ENCODE measurements around the gene ZNF518A. TPM values are rescaled to one million over a fixed set of nuclear protein-coding genes. Genes with fewer than 3 reads are reported as not detected.

The ZNF518A gene
- total and polyA plus RNA-seq, 2 of the 13 experiments (the other 11 are each of a cell fraction or from before 2014, with no cell fraction given), result 21.7 to 37.1 TPM

DNA sequence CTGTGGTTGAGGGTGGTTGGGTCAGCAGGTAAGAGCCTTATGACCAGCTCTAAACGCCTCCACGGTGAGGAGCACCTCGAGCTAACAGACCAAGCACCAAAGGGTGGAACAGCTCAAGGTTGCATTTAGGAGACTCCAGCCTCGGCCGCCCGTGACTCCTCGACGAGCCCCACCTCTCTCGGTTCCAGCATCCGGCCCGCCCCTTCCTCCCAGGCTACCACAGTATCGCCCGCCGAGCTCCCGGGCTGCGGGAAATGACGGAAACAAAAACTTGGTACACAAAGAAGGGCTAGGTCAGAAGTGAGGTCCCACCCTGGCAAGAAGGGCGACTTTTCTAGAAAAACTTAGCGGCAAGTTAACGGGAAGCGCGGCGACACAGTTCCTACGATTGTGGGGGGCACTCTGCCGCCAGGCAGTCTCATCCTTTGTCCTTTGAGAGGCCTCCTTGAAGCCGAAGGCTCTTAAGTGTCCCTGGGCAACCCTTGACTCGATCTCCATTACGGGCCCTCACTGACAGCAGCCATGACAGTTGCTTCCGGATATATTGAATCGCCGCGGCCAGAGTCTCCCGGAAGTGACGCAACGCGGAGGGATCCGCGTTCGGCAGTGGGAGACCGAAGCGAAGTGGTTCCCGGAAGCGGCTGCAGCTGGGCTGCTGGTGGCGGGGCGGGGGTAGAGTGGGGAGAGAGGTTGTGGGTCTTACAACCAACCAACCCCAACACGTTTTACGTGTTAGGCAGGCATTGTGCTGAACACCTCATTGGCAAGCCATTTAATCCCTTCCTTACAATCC, 40.2 kb upstream of the ZNF518A start (continued):
- TF ChIP-seq ZFP1 (CRISPR knock-in tag; IDR thresholded peaks at IDR 0.05) (0 out of 2 replicates have a peak, but pooled peaks have one; percentile 66), ZNF251 (CRISPR knock-in tag; IDR thresholded peaks at IDR 0.05) (no peak), ZNF709 (CRISPR knock-in tag; IDR thresholded peaks at IDR 0.05) (peak; percentile 70), ZNF747 (CRISPR knock-in tag; IDR thresholded peaks at IDR 0.05; ENCODE audit: borderline replicate concordance) (peak; percentile 90; the same call in 1 of the 2 replicates), HNRNPH1 (optimal IDR thresholded peaks at IDR 0.05; ENCODE audit: low read depth, low read length) (peak; percentile 84), CBFB (CRISPR knock-in tag; IDR thresholded peaks at IDR 0.05) (peak; percentile 50; the same call in 1 of the 2 replicates), ETV6 (CRISPR knock-in tag; conservative IDR thresholded peaks at IDR 0.05) (peak; percentile 90), ZNF891 (CRISPR knock-in tag; IDR thresholded peaks at IDR 0.05) (peak; percentile 91; the same call in 1 of the 2 replicates), RELA (CRISPR knock-in tag; IDR thresholded peaks at IDR 0.05) (0 out of 2 replicates have a peak, but pooled peaks have one; percentile 53), SP5 (CRISPR knock-in tag; IDR thresholded peaks at IDR 0.05; ENCODE audit: borderline replicate concordance, low read depth) (peak; percentile 61), FOXK1 (CRISPR knock-in tag; IDR thresholded peaks at IDR 0.05; ENCODE audit: borderline replicate concordance, low read depth) (peak; percentile 87), GABPA (IDR thresholded peaks at IDR 0.05; ENCODE audit: low read depth, low read length) (peak; percentile 89), GABPA (CRISPR knock-in tag; IDR thresholded peaks at IDR 0.05; ENCODE audit: low read depth) (peak; percentile 97), HNRNPL (IDR thresholded peaks at IDR 0.05; ENCODE audit: low read depth, low read length) (no peak; the same call in 1 of the 2 replicates), SNAPC2 (CRISPR knock-in tag; IDR thresholded peaks at IDR 0.05) (no peak), ZNF839 (CRISPR knock-in tag; IDR thresholded peaks at IDR 0.05; ENCODE audit: borderline replicate concordance) (peak; percentile 74; the same call in 1 of the 2 replicates), SP2 (CRISPR knock-in tag; IDR thresholded peaks at IDR 0.05) (no peak)
- TF ChIP-seq, protein P1, sequence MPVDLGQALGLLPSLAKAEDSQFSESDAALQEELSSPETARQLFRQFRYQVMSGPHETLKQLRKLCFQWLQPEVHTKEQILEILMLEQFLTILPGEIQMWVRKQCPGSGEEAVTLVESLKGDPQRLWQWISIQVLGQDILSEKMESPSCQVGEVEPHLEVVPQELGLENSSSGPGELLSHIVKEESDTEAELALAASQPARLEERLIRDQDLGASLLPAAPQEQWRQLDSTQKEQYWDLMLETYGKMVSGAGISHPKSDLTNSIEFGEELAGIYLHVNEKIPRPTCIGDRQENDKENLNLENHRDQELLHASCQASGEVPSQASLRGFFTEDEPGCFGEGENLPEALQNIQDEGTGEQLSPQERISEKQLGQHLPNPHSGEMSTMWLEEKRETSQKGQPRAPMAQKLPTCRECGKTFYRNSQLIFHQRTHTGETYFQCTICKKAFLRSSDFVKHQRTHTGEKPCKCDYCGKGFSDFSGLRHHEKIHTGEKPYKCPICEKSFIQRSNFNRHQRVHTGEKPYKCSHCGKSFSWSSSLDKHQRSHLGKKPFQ (CRISPR knock-in tag; IDR thresholded peaks at IDR 0.05; ENCODE audit: insufficient replicate concordance), result peak; percentile 87
- TF ChIP-seq, protein P2, sequence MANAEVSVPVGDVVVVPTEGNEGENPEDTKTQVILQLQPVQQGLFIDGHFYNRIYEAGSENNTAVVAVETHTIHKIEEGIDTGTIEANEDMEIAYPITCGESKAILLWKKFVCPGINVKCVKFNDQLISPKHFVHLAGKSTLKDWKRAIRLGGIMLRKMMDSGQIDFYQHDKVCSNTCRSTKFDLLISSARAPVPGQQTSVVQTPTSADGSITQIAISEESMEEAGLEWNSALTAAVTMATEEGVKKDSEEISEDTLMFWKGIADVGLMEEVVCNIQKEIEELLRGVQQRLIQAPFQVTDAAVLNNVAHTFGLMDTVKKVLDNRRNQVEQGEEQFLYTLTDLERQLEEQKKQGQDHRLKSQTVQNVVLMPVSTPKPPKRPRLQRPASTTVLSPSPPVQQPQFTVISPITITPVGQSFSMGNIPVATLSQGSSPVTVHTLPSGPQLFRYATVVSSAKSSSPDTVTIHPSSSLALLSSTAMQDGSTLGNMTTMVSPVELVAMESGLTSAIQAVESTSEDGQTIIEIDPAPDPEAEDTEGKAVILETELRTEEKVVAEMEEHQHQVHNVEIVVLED (CRISPR knock-in tag; IDR thresholded peaks at IDR 0.05; ENCODE audit: borderline replicate concordance), result peak; percentile 78
- TF ChIP-seq, protein P3, sequence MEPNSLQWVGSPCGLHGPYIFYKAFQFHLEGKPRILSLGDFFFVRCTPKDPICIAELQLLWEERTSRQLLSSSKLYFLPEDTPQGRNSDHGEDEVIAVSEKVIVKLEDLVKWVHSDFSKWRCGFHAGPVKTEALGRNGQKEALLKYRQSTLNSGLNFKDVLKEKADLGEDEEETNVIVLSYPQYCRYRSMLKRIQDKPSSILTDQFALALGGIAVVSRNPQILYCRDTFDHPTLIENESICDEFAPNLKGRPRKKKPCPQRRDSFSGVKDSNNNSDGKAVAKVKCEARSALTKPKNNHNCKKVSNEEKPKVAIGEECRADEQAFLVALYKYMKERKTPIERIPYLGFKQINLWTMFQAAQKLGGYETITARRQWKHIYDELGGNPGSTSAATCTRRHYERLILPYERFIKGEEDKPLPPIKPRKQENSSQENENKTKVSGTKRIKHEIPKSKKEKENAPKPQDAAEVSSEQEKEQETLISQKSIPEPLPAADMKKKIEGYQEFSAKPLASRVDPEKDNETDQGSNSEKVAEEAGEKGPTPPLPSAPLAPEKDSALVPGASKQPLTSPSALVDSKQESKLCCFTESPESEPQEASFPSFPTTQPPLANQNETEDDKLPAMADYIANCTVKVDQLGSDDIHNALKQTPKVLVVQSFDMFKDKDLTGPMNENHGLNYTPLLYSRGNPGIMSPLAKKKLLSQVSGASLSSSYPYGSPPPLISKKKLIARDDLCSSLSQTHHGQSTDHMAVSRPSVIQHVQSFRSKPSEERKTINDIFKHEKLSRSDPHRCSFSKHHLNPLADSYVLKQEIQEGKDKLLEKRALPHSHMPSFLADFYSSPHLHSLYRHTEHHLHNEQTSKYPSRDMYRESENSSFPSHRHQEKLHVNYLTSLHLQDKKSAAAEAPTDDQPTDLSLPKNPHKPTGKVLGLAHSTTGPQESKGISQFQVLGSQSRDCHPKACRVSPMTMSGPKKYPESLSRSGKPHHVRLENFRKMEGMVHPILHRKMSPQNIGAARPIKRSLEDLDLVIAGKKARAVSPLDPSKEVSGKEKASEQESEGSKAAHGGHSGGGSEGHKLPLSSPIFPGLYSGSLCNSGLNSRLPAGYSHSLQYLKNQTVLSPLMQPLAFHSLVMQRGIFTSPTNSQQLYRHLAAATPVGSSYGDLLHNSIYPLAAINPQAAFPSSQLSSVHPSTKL (CRISPR knock-in tag; IDR thresholded peaks at IDR 0.05), result peak; percentile 44; the same call in 1 of the 2 replicates
- TF ChIP-seq, protein P4, sequence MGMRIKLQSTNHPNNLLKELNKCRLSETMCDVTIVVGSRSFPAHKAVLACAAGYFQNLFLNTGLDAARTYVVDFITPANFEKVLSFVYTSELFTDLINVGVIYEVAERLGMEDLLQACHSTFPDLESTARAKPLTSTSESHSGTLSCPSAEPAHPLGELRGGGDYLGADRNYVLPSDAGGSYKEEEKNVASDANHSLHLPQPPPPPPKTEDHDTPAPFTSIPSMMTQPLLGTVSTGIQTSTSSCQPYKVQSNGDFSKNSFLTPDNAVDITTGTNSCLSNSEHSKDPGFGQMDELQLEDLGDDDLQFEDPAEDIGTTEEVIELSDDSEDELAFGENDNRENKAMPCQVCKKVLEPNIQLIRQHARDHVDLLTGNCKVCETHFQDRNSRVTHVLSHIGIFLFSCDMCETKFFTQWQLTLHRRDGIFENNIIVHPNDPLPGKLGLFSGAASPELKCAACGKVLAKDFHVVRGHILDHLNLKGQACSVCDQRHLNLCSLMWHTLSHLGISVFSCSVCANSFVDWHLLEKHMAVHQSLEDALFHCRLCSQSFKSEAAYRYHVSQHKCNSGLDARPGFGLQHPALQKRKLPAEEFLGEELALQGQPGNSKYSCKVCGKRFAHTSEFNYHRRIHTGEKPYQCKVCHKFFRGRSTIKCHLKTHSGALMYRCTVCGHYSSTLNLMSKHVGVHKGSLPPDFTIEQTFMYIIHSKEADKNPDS (CRISPR knock-in tag; IDR thresholded peaks at IDR 0.05), result no peak
